Activated CD8-positive, alpha-beta memory T cell treated with anti-CD3 and anti-CD28 coated beads, Interleukin-2, amount 50 U/mL, for 24 hours (primary cell): ENCODE measurements around the gene BAG2.
A peak's percentile ranks its signal among the peaks of the same experiment; 100 is the strongest.

Source experiments
- DNase-seq: peaks from one replicate; pipeline ENCODE4 v3.0.0-alpha.2; 2020; ENCODE audit errors: extremely low read depth

Gene BAG2

GRCh38 chr6:57172136-57173055 is at the start of gene BAG2:
BAG2 (plus strand) TSS chr6:57172326; CDS start chr6:57172698, 372 bp downstream.
- DNase-seq, result peak; percentile 80

GRCh38 chr6:57123111-57123510 is 49.0 kb upstream of the BAG2 start:
- DNase-seq, result no peak

DNA sequence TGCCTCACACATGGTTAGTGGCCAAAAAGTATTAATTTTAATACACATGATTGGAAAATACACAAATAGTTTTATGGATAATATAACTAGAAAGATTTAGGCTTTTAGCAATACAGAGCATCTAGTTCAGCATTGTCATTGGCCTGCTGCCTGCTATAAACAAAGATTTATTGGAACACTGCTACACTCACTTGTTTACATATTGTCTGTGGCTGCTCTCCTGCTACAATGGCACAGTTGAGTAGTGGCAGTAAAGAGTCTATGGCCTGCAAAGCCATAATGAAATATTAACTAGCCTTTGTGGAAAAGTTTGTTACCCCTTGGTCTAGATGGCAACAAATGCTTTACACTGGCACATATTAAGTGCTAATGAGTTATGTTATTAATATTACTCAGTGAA is 44.4 kb upstream of the BAG2 start:
- DNase-seq, result no peak

- no peak for DNase-seq
Observed at GRCh38 chr6:57130661-57131177, 41.4 kb upstream of the BAG2 start.

DNA sequence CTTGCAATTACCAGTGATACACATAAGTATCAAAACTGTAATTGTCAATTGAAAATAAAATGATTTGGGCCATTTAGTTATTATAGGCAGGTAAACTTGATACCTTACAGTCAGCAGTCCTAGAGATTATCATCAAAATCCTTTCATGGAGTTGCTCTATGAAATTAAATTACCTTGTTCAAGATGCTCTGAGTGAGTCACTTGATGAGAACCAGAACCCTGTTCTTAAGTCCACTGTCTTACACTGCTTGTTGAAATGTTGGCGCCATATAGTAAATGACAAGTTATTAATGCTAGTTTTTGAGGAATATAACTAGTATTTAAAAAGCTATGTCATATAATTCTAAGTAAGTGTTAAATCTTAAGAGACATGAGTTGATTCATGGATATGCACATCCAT is 37.2 kb upstream of the BAG2 start:
- DNase-seq, result no peak

DNA sequence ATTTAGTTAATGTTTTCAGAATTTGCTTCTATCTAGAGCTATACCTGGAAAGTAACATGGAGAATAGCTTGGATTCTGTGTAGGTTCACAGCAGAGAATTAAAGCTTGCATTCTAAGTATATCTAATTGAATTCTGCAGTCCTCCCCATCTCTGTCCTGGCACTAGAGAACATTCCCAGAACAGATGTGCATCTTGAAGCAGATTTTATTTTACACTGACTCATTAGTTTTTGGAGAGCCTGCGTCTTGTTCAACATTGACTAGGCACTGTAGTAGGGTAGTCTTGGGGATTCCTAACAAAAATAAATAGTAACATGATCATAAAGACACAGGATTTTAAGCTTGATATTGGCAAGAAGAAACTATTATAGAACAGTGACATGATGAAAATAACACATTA is 36.2 kb upstream of the BAG2 start:
- no peak for DNase-seq

- no peak for DNase-seq
Observed at GRCh38 chr6:57137350-57137749, 34.8 kb upstream of the BAG2 start.

DNA sequence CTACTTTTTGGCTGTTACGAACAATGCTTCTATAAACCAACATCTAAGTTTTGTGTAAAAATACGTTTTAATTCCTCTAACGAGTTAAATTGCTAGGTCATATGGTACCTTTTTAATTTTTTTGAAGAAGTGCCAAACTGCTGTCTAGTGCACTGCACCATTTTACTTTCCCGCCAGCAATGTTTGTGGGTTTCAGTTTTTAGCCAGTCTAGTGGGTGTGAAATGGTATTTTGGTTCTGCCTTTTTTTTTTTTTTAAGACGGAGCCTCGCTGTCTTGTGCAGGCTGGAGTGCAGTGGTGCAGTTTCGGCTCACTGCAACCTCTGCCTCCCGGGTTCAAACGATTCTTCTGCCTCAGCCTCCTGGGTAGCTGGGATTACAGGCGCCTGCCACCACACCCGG is 34.1 kb upstream of the BAG2 start:
- DNase-seq, result no peak

DNA sequence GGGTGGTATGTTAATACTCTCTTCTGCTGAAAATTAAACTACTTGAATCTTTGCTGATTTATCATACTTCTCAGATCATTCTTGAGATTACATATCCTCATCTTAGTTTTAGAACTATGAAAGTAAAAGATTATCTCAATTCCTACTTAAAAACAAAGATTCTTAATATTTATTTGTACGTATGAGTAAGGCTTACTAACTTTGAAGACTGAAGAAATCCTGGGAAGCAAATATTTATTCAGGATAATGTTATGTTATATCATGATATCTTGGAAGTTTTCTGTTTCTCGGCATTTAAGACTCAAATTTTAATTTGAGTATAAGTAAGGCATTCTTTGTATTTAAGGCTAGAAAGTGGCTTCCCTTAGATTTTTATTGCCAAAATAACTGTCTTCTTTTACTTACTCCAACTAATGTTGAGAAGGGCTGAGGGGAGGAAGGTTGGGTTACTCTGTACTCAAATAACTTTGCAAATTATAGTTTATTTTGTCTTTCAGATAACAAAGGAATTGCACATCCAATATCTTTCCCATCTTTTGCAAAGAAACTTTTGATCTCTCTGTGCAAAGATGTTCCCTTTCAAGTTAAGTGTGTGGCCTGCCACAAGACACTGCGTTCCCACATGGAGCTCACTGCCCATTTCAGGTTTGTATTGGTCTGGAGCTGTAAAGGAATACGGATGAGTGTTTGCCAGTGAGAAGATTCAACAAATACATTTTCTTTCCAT is 30.5 kb upstream of the BAG2 start:
- DNase-seq, result no peak

DNA sequence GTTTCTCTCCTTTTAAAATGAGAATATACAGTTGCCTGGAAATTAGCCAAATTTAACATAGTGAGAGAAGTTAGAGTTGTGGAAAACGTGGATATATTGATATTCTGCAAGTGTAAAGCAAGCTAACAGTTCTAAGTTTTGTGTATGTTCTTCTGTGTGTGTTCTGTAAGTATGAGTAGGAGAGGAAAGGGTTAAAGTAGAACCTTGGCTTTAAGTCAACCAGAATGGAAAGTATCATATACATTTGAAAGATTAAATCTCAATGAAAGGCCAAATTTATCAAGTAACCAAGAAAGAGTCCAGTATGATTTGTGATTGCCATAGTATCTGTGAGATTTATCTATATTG is 30.0 kb upstream of the BAG2 start:
- no peak for DNase-seq

DNA sequence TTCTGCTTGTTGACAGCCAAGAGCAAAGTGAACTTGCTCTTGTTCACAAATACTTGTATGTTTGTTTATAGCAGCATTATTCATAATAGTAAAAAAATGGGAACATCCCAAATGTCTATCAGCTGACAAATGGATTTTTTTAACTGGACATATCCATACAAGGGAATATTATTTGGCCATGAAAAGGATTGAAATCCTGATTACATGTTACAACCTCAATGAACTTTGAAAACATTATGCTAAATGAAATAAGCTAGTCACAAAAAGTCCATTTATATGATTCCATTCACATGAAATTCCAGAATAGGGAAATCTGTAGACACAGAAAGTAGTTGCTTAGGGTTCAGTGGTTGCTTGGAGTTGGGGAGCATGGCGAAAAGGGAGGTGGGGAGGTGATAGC is 28.4 kb upstream of the BAG2 start:
- no peak for DNase-seq

GRCh38 chr6:57147401-57147800 is 24.7 kb upstream of the BAG2 start:
- no peak for DNase-seq

DNA sequence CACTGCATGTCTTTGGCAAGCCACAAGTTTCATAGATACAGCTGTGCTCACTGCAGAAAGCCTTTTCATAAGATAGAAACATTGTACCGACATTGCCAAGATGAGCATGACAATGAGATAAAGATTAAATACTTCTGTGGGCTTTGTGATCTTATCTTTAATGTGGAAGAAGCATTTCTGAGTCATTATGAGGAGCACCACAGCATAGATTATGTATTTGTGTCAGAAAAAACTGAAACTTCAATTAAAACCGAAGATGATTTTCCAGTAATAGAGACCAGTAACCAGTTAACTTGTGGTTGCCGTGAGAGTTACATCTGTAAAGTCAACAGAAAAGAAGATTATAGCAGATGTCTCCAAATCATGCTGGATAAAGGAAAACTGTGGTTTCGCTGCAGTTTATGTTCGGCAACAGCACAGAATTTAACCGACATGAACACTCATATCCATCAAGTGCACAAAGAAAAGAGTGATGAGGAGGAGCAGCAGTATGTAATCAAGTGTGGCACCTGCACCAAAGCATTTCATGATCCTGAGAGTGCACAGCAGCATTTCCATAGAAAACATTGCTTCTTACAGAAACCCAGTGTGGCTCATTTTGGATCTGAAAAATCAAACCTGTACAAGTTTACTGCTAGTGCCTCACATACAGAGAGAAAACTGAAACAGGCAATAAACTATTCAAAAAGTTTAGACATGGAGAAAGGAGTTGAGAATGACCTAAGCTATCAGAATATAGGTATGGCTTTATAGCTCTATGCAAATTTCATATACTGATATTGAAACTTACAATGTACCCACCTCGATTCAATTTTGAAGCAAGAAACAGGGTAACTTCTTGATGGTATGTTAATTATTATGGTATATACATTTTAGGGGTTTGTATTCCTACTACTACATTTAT is 23.9 kb upstream of the BAG2 start:
- DNase-seq, result no peak

DNA sequence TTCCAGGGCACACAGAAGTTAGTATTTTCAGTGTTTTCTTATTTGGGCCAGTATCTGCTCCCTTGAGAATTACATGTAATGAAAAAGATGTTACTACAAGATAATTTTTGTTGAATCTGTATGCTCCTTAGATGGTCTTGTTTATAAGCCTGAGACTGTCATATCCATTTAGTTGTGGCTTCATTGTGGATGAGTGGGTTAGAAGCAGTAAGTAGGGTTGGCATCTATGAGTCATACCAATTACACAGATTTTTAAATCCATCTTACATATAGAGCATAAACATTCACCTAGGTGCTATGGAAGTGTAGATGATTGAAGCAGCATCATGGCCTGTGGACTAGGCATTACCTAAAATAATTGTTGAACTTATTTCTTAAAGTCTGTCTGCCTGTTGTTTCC is 13.5 kb upstream of the BAG2 start:
- DNase-seq, result no peak

GRCh38 chr6:57159127-57159526 is 13.0 kb upstream of the BAG2 start:
- no peak for DNase-seq

GRCh38 chr6:57162028-57162427 is 10.1 kb upstream of the BAG2 start:
- no peak for DNase-seq

- no peak for DNase-seq
Observed at GRCh38 chr6:57162516-57162915, 9.6 kb upstream of the BAG2 start.

- no peak for DNase-seq
Observed at GRCh38 chr6:57163956-57164355, 8.2 kb upstream of the BAG2 start.

GRCh38 chr6:57165080-57165479 is 7.0 kb upstream of the BAG2 start:
- no peak for DNase-seq

DNA sequence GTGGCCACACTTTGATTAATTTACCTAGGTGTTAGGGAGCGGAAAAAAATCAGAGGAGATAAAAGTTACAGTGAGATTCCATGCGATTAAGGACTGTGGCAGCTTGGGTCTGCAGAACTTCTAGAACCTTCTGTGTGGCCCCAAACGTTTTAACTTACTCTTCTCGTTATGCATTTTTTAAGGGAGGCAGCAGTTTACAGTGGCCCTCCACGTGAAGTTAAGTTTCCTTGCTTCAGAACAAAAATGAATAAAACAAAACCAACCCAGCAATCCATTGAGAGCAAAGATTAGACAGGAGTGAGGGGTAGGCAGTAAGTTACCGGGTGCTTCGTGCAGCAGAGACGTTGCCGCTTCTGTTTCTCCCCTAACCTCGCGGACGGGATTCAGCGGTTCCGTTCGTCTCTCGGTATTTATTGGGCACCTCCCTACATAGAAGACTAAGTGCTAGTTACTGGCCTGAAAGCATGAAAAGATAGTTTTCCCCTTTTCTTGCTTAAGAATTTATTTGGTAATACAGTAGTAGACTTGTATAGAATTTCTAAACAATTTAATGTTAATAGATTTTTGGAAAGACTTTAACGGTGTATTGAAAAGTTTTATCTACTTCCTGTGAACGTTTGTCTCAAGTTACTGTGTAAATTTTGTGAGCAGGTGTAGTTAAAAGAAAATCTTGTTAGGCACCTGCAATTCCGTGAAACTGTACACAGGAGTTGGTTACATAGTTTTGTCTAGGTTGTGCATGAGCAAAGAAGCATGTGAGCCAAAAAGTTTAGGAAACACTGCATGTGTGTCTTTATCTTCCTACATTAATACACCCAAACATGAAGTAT is 1.1 kb downstream of the BAG2 start:
- DNase-seq, result no peak

- no peak for DNase-seq
Observed at GRCh38 chr6:57173886-57174510, 1.9 kb downstream of the BAG2 start.
